ENCODE results near the gene AVP. TPM values are rescaled to one million over a fixed set of nuclear protein-coding genes. Genes with fewer than 3 reads are reported as not detected.
"Not testable (repeated sequence)": the region's sequence is repeated elsewhere in the genome, so short reads cannot be mapped to it uniquely, and the experiment has no call there.

The AVP gene
- total and polyA plus RNA-seq, 8 donors = not detected

- intact Hi-C loops (cut with DNase I; ENCODE audit: low total_unique reads) = loop anchor here (10.0 kb wide), 1 partner anchor 63 kb away; no protein-coding TSS in a partner anchor
- Histone ChIP-seq H3K36me3 (peaks cover 15 to 65% (median 61%) of the 10 kb centered on the region in 4 donors), H3K4me1 (peaks cover 4 to 32% (median 14%) of the 10 kb centered on the region in 4 donors), H3K27ac (peak overlapping the region in 4 of 5 donors; percentile 15 to 61 (median 38)), H3K4me3 (peak overlapping the region in 1 of 4 donors; percentile 29)
- H3K9me3 ChIP-seq, H3K27me3 ChIP-seq: not testable (repeated sequence)
- WGBS, 5 donors = 40 to 53% (median 51%) methylated on average over 14 of the region's 14 CpGs
- DNase-seq = peak; percentile 70 to 87
- peak in 5 of 7 experiments; percentile 33 to 81 (median 63) for TF ChIP-seq CTCF (IDR thresholded peaks at IDR 0.05)
- peak in 2 of 3 donors; percentile 13 to 52 for TF ChIP-seq POLR2AphosphoS5 (IDR thresholded peaks at IDR 0.05)
Observed at GRCh38 chr20:3117839-3118379, 33.4 kb upstream of the AVP start.

- peaks cover 5 to 60% (median 54%) of the 10 kb centered on the region in 4 donors for H3K36me3 ChIP-seq
- DNase-seq = no peak
- TF ChIP-seq EP300 (IDR thresholded peaks at IDR 0.05) (no peak), CTCF (IDR thresholded peaks at IDR 0.05) (no peak), POLR2AphosphoS5 (IDR thresholded peaks at IDR 0.05) (no peak), POLR2A (IDR thresholded peaks at IDR 0.05) (no peak)
- H3K27me3 ChIP-seq = no peaks in the 10 kb centered on the region
- no peak overlapping the region for H3K27ac ChIP-seq
- H3K4me1 ChIP-seq = peaks cover 4 to 39% (median 14%) of the 10 kb centered on the region in 4 donors
- no peaks in the 10 kb centered on the region for H3K9me3 ChIP-seq
- H3K4me3 ChIP-seq = no peak overlapping the region
- 77 to 84% (median 82%) methylated on average over 4 of the region's 4 CpGs for WGBS, 5 donors
- intact Hi-C loops (cut with DNase I; ENCODE audit: low total_unique reads) = loop anchor here (10.0 kb wide), 1 partner anchor 62 kb away; no protein-coding TSS in a partner anchor
Observed at GRCh38 chr20:3116341-3116740, 31.8 kb upstream of the AVP start.

GRCh38 chr20:3115190-3116107, 30.9 kb upstream of the AVP start:
- Histone ChIP-seq H3K27ac (no peak overlapping the region), H3K36me3 (peaks cover 1 to 60% (median 49%) of the 10 kb centered on the region in 4 donors), H3K27me3 (no peaks in the 10 kb centered on the region), H3K4me3 (no peak overlapping the region), H3K4me1 (peaks cover 4 to 41% (median 14%) of the 10 kb centered on the region in 4 donors), H3K9me3 (no peaks in the 10 kb centered on the region)
- intact Hi-C loops (cut with DNase I; ENCODE audit: low total_unique reads) = loop anchor here (10.0 kb wide), 1 partner anchor 61 kb away; no protein-coding TSS in a partner anchor
- peak in 1 of 2 donors; percentile 76 for DNase-seq
- peak in 5 of 7 experiments; percentile 64 to 82 (median 74) for TF ChIP-seq CTCF (IDR thresholded peaks at IDR 0.05)
- no peak for TF ChIP-seq POLR2AphosphoS5 (IDR thresholded peaks at IDR 0.05)
- 43 to 55% (median 52%) methylated on average over 28 to 30 of the region's 30 CpGs for WGBS, 5 donors

GRCh38 chr20:3111995-3112394, 27.5 kb upstream of the AVP start:
- Histone ChIP-seq H3K27me3 (no peaks in the 10 kb centered on the region), H3K4me1 (peaks cover 0 to 25% (median 4%) of the 10 kb centered on the region in 4 donors), H3K27ac (no peak overlapping the region), H3K36me3 (peaks cover 15 to 79% (median 68%) of the 10 kb centered on the region in 4 donors), H3K4me3 (no peak overlapping the region), H3K9me3 (no peaks in the 10 kb centered on the region)
- no peak for TF ChIP-seq POLR2A (IDR thresholded peaks at IDR 0.05)
- TF ChIP-seq EP300 (IDR thresholded peaks at IDR 0.05) = no peak
- TF ChIP-seq POLR2AphosphoS5 (IDR thresholded peaks at IDR 0.05) = no peak
- no peak for TF ChIP-seq CTCF (IDR thresholded peaks at IDR 0.05)
- intact Hi-C loops (cut with DNase I; ENCODE audit: low total_unique reads) = loop anchor here (10.0 kb wide), 1 partner anchor 57 kb away; no protein-coding TSS in a partner anchor
- DNase-seq = no peak
- WGBS, 5 donors = 68 to 72% (median 69%) methylated on average over 2 of the region's 2 CpGs

All from stomach (tissue), 9 donors.